Activated CD8-positive, alpha-beta memory T cell treated with anti-CD3 and anti-CD28 coated beads, Interleukin-2, amount 50 U/mL, for 24 hours (primary cell): ENCODE measurements around the gene PRKCA.

Source experiments
- DNase-seq: peaks from one replicate; pipeline ENCODE4 v3.0.0-alpha.2; 2020; ENCODE audit errors: extremely low read depth

The PRKCA gene

GRCh38 chr17:66776999-66777688 lies 474.7 kb downstream of the PRKCA start:
- DNase-seq, result no peak

- no peak for DNase-seq
Measured at GRCh38 chr17:66777689-66778225, 475.3 kb downstream of the PRKCA start.

- DNase-seq, result no peak
Measured at GRCh38 chr17:66778531-66779236, 476.3 kb downstream of the PRKCA start.

- DNase-seq, result no peak
Measured at GRCh38 chr17:66779237-66779606, 476.8 kb downstream of the PRKCA start.

- no peak for DNase-seq
Measured at GRCh38 chr17:66781135-66781534, 478.7 kb downstream of the PRKCA start.

- DNase-seq, result no peak
Measured at GRCh38 chr17:66782851-66783250, 480.4 kb downstream of the PRKCA start.

GRCh38 chr17:66783656-66784381 lies 481.4 kb downstream of the PRKCA start:
- DNase-seq, result no peak

- DNase-seq, result no peak
Measured at GRCh38 chr17:66784621-66785364, 482.4 kb downstream of the PRKCA start.

- DNase-seq, result no peak
Measured at GRCh38 chr17:66786107-66786506, 483.7 kb downstream of the PRKCA start.

GRCh38 chr17:66787914-66788313 lies 485.5 kb downstream of the PRKCA start:
- no peak for DNase-seq

- no peak for DNase-seq
Measured at GRCh38 chr17:66789093-66789492, 486.7 kb downstream of the PRKCA start.

- no peak for DNase-seq
Measured at GRCh38 chr17:66789961-66790437, 487.6 kb downstream of the PRKCA start.

GRCh38 chr17:66790501-66791061 lies 488.2 kb downstream of the PRKCA start:
- no peak for DNase-seq

GRCh38 chr17:66791347-66791746 lies 488.9 kb downstream of the PRKCA start:
- DNase-seq, result no peak

- no peak for DNase-seq
Measured at GRCh38 chr17:66793814-66794213, 491.4 kb downstream of the PRKCA start.

- no peak for DNase-seq
Measured at GRCh38 chr17:66795486-66795885, 493.1 kb downstream of the PRKCA start.

GRCh38 chr17:66799849-66800537 lies 497.6 kb downstream of the PRKCA start:
- no peak for DNase-seq

GRCh38 chr17:66803474-66803951 lies 501.1 kb downstream of the PRKCA start:
- no peak for DNase-seq

- DNase-seq, result no peak
Measured at GRCh38 chr17:66805567-66805966, 503.2 kb downstream of the PRKCA start.

- DNase-seq, result no peak
Measured at GRCh38 chr17:66807182-66807581, 504.8 kb downstream of the PRKCA start.

- DNase-seq, result no peak
Measured at GRCh38 chr17:66809408-66809807, 507.0 kb downstream of the PRKCA start.
